Peyer's patch (tissue), 4 donors: Measurements from ENCODE around the gene FOXP2.

Experiments used
- CTCF ChIP-seq, 6 experiments: fragments of 450-650 bp in 4 of 6; fragments of 200-600 bp in 2 of 6; sonication (generic) in 1 of 6; IDR thresholded peaks; one replicate each; pipeline ENCODE4 v1.5.1; 2017 to 2019; ENCODE audit warnings: antibody characterized with exemption in 6 of 6, mild to moderate bottlenecking in 3 of 6, moderate library complexity in 1 of 6
- POLR2A ChIP-seq, 2 donors: fragments of 450-650 bp; IDR thresholded peaks; one replicate each; pipeline ENCODE4 v1.5.1; 2017; ENCODE audit warnings: antibody characterized with exemption in 2 of 2, mild to moderate bottlenecking in 2 of 2, moderate library complexity in 2 of 2

GRCh38 chr7:114623146-114623545 is 208.5 kb downstream of the FOXP2 start:
- no peak for TF ChIP-seq CTCF (IDR thresholded peaks at IDR 0.05)
- TF ChIP-seq POLR2A (IDR thresholded peaks at IDR 0.05) = no peak
